Activated CD4-positive, alpha-beta T cell treated with anti-CD3 and anti-CD28 coated beads, Interleukin-10, Interleukin-2, amounts not matched to agents 100 ng/mL and 50 ng/mL, durations not matched to agents 16 hours and 8 hours (primary cell): Measurements from ENCODE around the gene KRT10.
A peak's percentile ranks its signal among the peaks of the same experiment; 100 is the strongest.
"Not testable (repeated sequence)": the region's sequence is repeated elsewhere in the genome, so short reads cannot be mapped to it uniquely, and the experiment has no call there.

ENCODE experiments used
- DNase-seq: peaks from one replicate; pipeline ENCODE4 v3.0.0-alpha.2; 2020

KRT10 gene

DNA sequence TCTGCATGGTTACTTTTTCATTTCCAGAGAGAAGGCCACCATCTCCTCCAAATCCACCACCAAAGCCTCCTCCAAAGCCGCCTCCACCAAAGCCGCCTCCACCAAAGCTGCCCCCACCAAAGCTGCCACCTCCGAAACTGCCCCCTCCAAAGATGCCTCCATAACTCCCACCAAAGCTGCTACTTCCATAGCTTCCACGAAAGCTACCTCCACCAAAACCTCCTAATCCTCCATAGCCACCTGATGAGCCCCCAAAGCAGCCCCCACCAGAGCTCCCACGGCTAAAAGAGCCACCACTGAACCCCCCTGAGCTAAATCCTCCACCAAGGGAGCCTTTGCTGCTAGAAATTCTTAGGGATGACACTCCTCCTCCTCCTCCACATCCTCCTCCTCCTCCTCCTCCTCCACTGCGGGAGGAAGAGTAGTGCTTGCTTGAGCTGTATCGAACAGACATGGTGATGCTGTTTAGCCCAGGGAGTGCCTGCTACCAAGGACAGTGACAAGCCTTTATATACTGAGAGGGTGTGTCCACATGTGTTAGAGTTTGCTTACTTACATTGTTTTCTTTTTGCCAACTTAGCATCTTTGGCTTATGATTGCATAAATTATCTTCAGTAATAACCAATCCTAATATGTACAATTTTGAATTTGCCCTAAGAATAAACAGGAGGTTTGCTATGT is at the start of gene KRT10:
Gene KRT10 (minus strand): TSS at position 483 of the 681 bp plus-strand sequence. CDS start 29 bp downstream, at position 454.
- DNase-seq: no peak

DNA sequence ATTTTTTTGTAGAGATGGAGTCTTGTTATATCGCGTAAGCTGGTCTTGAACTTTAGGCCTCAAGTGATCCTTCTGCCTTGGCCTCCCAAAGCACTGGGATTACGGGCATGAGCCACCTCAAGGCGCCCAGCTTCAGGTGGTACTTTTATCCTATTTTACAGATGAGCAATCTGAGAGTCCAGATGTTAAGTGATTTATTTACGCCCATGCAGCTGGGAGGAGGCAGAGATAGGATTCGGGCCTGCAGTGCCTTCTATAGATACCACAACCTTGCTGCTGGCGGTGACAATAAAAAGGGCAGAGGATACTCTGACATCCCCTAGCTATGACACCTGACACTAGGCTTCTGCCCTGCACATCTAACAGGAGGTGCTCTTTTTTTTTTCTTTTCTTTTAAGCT is 48.9 kb upstream of the KRT10 start:
- no peak for DNase-seq

DNA sequence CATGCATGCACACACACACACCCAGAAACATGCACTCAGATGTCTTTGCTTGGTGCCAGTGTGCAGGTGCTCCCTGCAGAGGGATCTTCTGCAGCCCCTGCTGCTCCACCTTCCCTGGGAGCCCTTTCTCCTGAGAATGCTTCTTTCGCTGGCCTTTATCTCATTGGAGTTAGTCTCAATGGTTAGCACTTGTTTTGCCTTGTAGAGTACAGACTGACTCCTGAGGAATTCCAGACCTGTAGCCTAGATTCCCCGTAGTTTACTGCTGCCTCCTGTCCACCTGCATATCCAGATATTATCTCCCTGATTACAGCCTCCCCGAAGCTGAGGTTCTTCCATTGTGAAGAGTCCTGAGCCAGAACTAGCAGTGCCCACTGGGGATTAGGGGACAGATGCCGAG is 47.7 kb upstream of the KRT10 start:
- no peak for DNase-seq

DNA sequence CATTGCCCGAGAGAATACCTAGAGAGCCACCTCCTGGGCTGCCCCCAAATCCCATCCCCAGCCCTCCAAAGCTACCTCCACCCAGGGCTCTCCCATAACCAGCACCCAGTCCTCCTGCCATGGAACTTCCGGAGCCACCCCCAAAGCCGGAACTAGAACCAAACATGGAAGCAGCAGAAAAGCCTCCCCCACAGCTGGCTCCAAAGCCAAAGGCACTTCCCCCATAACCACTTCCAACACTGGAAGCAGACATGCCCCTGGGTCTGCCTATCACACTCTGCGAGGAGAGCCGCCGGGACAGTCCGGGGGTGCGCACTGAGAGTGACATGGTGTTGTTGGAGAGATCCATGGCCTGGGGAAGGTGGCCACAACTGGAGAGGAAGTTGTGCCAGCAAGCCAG is 44.4 kb upstream of the KRT10 start, which contains the start of gene KRT12:
Gene KRT12 (minus strand): TSS at position 386 of the 400 bp plus-strand sequence. CDS start 37 bp downstream, at position 349.
- no peak for DNase-seq

DNA sequence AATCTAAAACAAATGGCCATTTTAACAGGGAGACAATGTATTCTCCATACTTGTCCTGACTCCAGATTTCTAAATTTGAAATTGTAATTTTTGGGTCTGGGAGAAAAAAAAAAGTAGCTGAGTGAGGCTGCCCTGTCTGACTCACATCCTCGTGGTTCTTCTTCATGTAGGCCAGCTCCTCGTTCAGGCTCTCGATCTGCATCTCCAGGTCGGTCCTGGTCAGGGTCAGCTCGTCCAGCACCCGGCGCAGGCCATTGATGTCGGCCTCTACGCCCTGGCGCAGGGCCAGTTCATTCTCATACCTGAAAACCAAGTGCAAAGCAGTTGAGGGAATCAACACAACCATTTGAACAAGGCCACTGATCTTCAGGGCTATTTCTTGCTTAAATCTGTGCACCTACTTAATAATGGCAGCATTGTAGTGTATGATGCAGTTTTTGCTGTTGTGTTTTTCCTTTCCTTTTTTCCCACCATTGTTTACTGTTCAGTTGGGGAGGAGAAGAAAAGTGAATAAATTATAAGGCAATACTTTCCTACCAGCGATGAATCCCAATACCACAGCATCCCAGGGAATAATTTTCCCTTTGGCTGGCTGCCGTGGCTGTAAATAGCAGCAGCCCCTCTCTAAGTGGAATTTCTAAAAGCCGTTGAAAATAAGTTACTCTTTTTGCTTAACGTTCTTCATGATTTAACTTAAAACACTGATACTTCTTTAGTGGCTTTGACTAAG is 42.4 kb upstream of the KRT10 start:
- DNase-seq: no peak

DNA sequence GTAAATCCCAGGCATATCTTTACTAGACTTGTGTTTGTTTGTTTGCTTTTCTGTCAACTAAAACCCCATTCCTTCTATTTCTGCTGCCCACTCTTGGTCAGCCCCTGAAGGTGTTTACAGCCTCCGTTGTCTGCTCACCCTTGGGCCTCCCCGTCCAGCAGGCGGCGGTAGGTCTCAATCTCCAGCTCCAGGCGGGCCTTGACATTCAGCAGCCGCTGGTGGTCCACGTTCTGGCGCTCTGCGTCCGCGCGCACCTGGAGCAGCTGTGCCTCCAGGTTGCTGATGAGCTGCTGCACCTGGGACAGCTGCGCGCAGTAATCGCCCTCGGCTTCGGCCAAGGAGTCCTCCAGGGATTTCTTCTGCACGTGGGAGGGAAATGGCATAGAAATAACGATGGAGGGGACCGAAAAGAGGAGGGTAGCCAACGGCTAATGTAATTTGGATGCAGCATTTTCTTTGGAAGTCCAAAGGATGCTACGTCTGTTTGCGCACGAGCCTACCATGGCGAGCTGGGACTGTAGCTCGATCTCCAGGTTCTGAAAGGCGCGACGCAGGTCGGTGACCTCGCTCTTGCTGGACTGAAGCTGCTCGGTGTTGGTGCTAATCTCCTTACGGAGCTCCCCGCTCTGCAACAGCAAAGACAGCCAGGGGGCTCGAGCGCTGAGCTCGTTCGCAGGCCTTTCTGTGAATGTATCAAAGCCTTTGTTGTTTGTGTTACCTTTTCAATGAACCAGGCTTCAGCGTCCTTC is 40.7 kb upstream of the KRT10 start:
- DNase-seq: no peak

DNA sequence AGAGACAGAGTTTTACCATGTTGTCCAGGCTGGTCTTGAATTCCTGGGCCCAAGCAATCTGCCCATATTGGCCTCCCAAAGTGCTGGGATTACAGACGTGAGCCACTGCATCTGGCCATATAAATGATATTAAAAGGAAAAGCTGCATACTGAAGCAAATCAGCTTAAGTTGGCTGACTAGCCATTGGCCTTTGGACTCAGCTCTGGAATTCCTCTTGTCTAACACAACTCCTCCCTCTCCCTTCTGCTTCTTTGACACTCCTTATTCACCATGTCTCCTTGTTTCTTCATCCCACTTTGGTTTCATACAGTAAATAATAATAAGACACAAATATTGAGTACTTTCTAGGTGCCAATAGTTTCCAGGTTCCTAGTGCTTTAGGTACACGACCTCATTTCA is 37.1 kb upstream of the KRT10 start:
- no peak for DNase-seq

DNA sequence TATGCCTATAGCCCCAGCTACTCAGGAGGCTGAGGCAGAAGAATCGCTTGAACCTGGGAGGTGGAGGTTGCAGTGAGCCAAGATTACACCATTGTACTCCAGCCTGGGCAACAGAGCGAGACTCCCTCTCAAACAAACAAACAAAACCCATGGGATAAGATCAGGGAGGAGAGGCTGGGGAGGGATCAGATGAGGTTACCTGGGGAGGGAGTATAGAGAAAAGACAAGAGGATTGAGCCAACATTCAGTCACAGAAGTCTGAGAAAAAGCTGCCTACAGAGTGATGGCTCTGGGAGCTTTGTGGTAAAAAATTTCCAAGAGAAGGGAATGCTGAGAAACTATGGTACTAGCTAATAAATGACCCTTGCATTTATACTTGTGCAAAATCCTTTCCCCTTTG is 36.3 kb upstream of the KRT10 start:
- not testable (repeated sequence) for DNase-seq

DNA sequence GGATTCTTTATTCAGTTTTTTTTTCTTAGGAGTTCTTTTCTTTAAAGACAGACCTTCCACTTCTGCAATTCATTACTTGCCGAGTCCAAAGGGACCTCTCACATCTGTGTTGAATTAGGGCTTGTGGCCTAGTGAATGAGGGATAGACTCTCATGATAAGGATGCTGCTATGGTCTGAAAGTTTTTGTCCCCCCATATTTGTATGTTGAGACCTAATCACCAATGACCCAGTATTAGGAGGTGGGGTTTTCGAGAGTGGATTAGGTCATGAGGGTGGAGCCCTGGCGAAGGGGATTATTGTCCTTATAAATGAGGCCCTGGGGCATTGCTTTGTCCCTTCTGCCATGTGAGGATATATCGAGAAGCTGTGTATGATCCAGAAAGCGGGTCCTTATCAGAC is 35.1 kb upstream of the KRT10 start:
- DNase-seq: no peak

DNA sequence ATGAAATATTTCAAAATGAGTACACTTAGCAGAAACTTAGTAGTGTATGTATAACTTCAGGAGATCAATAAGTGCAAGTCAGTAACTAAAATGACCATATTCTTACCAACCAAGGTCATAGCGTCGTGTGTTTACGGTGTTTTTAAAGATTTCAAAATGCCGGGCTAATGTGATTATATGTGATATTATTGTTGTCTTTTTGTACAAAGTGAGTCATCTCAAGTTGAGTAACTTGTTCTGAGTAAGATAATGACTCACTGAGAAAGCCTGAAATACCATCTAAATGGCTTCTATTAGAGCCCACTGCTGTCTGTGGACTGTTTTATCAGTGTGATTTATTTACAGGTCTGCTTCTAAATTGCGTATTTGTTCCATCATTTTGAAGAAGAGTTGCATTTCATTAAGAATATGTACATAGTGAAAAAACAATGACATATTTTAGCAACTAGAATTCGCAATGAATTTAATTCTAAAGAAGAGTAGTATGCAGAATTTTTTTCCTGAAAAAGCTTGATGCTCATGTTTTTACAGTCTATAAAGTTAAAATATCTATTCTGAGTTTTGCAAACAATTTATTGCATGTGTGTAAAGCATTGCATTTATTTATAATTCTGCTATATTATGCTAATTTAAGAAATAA is 31.9 kb upstream of the KRT10 start:
- DNase-seq: peak; percentile 11

DNA sequence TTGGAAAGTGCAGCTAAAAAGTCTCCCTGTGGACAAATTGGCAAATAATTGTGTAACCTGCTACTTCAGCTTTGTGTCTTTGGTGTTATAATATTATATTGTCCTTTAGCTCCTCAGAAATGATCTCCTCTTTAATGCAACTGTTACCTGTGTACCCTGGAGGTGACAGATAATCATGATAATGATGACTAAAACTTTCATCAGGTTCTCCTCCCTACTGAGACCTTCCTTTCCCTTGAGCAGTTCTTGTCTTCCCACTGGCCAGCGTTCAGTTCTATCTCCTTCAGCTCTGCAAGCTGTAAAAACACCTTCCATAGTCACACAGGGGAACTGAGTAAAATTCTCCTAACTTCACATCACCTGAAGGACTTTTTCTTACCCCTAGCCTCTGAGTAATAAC is 29.9 kb upstream of the KRT10 start:
- no peak for DNase-seq

DNA sequence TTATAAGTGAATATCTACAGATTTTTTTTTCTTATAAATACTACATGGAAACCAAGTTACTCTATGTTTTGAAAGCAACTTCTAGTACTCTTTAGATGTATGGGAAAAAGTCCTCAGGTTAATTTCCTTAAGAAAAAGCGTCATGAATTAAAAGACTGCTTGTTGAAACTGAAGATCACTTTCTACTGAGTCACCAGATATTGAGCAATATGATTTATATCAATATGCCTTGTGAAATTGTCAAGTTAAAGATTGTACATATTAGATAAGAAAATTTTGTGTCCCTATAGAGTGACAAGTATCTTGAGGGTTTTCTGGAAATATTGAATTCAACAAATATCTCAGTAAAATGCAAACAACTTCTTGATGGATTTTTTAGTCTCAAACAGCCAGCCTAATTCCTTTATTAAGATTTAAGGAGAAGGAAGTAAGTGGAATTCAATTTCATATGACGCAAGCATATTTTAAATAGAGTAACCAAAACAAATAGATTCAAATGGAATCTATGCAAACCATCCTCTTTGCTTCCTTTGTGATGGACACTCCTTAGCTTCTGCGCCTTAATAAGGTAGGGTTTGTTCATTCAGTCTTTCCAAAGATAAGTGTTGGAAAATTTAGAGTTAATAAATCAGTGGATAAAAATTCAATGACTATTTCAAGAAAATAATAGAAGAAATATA is 28.0 kb upstream of the KRT10 start:
- DNase-seq: no peak

DNA sequence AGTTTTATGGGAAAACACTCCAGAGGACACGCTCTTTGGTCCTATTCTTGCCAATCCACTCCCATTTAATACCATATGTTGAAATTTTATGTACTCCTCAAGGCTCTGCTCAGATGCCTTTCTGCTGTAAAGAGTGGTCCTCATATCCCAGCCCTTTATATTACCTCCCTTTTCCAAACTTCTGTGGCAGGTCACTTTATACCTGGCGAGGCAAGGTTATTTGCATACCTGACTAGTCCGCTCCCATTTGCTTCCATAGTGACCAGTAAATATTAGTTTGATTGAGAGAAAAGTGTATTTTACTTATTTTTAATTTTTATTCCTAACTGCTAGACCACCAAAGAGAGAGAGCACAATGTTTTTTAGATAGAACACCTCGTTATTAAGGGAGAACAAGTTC is 27.3 kb upstream of the KRT10 start:
- DNase-seq: no peak

DNA sequence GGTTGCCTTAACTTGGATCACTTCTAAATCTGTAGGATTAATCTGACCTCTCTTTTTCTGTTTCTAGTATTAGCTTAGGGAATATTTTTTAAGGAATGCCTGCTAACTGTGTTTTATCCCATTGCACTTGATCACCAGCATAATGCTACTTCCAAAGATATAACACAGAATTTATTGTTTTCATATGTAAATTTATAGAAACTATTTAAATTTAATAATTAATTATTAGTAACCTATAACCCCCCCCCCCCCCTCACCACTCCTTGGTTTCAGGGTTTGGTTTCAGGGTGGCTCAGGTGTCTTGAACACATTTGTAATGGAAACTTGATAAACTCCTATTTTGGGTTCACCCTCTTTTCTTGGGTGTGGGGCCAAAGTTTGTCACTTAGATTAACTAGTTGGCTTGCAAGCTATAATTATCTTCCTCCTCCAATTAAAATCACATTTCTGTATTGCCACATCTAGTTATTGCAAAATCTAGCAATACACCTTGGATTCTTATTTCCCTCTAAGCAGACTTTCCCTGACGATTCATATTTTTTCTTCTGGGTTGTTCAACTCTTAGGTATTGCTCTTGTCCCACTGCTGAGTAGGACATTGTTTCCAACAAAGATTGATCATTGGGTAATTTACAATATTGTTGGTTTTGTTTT is 26.3 kb upstream of the KRT10 start:
- DNase-seq: no peak

DNA sequence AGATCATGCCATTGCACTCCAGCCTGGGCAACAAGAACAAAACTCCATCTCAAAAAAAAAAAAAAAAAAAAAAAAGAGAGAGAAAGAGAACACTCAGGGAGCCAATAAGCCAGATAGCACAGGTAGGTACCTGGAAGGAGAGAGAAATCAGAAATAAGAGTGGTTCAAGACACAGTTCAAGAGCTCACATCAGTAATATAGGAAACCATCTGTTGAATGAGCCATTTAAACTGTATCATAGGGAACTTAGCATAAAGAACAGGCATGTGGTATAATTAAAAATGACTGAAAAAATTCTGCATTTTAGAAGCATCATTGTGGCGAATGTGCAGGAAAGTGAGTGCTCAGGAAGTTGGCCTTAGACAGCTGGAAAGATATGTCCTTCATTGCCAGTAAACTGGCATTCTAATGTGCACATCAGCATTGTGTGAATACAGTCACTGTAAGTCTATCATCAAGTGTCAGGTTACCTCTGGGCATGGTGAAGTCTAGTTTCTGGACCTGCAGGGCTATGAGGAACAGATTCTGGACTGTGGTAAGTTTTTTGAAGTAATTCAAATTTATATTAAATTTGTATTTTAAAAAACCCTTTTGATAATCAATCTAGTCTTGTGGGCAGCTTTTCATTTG is 24.2 kb upstream of the KRT10 start:
- no peak for DNase-seq

DNA sequence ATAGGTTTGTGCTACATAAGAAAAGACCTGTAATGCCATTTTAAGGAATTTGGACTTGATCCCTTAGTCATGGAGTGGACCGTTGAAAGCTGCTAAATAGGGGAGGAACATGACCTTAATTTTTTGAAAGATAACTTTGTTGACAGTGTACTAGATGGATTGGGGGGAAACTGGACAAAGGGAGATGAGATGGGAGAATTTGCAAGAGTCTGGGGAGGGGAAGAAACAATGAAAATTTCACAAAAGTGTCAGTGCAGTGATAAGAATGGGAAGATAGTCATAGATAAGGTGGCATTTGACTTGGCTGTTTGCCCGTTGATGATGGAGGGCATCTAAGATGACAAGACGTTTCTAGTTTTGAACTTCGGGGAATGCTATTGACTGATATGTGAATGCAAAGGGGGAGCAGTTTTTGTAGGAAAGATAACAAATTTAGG is 22.3 kb upstream of the KRT10 start:
- no peak for DNase-seq

DNA sequence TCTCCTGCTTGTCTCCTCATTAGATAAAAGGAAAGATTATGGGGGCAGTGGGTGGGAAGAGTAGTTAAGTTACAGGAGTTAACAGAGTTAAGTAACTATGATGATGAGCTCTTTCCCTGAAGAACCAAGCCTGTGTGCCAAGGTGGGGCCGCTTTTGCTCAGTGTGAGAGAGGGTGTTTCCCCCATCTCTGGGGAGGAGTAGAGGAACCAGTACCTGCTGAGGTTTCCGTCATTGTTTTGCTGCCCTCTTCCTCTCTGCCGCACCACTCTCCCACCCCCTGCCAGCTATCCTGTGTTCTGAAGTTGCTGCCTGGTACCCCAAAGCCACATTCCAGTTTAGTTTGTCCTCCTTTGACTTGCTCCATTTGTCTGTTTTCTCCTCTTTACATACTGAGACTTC is 20.8 kb upstream of the KRT10 start:
- DNase-seq: no peak

DNA sequence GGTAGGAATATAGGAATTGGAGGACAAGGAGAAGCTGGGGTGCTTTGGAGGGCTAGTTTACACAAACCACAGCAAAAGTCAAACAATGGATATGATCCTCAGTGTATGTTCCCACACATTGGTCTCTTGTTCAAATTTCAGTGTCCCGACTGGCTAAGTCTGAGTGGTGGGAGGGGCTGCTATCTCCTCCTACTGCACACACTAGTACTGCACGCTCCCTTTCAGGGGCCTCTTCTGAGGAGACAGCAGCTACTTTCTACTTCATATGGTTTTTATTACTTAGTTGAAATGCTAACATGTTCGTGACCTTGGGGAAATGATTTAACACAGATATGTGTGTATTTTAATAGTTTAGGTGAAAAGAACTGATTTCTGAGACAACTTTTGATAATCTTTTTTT is 18.8 kb upstream of the KRT10 start:
- no peak for DNase-seq

DNA sequence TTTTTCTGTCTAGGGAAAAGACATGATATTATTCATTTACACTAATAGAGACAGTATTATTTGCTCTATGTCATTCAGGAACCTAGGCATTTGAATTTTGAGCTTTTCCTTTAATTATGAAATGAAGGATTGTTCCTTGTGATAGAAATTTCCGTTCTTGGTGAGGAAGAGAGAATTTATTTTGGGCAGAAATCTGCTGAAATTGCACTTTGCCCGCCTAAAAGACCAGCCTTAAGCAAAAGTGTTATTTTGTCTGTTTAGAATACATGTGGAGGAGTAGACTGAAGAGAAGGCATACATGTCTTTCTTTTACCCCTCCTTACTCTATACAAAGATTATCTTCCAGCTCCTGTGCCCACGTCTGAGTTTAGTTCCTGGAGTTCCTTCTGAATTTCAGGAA is 16.8 kb upstream of the KRT10 start:
- no peak for DNase-seq

DNA sequence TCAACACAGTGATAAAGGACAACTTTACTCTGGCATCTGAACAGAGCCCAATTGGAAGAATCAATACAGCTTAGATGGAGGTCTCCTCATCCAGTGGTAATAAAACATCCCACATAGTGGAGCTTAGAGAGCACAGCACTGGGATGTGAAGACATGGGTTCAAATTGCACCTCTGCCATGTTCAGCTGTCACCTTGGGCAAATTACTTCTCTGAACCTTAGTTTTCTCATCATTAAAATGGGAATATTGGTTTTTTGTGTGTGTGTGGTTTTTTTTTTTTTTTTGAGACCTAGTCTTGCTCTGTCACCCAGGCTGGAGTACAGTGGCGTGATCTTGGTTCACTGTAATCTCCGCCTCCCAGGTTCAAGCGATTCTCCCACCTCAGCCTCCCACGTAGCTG is 13.6 kb upstream of the KRT10 start:
- DNase-seq: no peak

DNA sequence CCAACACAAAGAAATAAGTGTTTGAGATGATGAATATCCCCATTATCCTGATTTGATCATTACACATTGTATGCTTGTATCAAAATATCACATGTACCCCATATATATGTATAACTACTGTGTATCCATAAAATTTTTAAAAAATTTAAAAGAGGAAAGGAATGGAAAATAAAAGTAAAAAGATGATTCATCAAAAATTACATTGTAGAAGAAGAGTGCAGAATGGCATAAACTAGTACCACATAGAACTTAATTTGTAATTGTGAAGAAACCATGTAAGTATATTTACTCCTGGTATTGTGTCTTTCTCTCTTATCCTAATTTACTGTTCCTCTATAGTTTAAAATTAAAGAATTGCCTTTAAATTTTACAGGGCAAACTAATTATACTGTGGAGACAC is 11.5 kb upstream of the KRT10 start:
- no peak for DNase-seq

DNA sequence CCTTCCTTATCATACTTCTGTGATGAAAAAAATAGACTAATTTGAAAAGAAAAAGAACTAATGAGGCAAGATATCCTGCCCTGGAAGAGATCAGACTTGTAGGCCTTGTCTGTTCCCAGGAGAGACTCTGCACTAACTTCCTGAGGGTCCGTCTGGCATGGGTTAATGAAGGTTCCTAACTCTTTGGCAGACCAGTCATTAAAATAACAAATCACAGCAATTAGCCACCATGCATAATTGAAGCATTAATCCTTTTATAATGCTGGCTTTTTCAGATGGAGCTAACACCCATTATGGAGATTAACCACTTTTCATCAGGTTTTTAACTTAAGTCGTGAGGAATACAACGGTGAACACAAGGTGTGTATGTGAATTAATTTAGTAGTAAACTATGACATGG is 10.4 kb upstream of the KRT10 start:
- DNase-seq: no peak
